Measurements from ENCODE around the gene PTS. TPM values are rescaled to one million over a fixed set of nuclear protein-coding genes. Genes with fewer than 3 reads are reported as not detected.

Gene PTS
- total and polyA plus RNA-seq, 8 donors = 11.3 to 87.8 (median 55.3) TPM

DNA sequence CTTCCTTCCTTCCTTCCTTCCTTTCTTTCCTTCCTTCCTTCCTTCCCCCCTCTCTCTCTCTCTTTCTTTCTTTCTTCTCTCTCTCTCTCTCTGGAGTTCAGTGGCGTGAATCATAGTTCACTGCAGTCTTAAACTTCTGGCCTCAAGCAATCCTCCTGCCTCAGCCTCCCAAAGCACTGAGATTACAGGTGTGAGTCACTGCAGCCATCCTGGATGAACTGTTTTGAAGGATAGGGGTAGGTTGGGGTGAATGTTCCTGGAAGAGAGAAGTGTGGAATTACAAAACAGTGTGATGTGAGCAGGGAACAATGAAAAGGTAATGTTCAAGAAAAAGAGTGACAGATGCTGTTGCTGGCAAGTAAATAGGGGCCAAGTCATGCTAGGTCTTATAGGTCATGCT, 46.8 kb downstream of the PTS start:
- H3K27me3 ChIP-seq = no peaks in the 10 kb centered on the region
- H3K9me3 ChIP-seq = no peaks in the 10 kb centered on the region
- 83 to 100% (median 91%) methylated on average over 1 of the region's 1 CpG for WGBS, 5 donors
- H3K27ac ChIP-seq = no peak overlapping the region
- intact Hi-C loops (cut with DNase I; ENCODE audit: low total_unique reads) = no loop called here
- no peak for DNase-seq
- no peak for TF ChIP-seq POLR2AphosphoS5 (IDR thresholded peaks at IDR 0.05)
- no peak for TF ChIP-seq POLR2A (IDR thresholded peaks at IDR 0.05)
- no peak for TF ChIP-seq EP300 (IDR thresholded peaks at IDR 0.05)
- TF ChIP-seq, protein P1, sequence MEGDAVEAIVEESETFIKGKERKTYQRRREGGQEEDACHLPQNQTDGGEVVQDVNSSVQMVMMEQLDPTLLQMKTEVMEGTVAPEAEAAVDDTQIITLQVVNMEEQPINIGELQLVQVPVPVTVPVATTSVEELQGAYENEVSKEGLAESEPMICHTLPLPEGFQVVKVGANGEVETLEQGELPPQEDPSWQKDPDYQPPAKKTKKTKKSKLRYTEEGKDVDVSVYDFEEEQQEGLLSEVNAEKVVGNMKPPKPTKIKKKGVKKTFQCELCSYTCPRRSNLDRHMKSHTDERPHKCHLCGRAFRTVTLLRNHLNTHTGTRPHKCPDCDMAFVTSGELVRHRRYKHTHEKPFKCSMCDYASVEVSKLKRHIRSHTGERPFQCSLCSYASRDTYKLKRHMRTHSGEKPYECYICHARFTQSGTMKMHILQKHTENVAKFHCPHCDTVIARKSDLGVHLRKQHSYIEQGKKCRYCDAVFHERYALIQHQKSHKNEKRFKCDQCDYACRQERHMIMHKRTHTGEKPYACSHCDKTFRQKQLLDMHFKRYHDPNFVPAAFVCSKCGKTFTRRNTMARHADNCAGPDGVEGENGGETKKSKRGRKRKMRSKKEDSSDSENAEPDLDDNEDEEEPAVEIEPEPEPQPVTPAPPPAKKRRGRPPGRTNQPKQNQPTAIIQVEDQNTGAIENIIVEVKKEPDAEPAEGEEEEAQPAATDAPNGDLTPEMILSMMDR (IDR thresholded peaks at IDR 0.05) = no peak
- H3K4me3 ChIP-seq = no peak overlapping the region
- no peaks in the 10 kb centered on the region for H3K36me3 ChIP-seq
- no peaks in the 10 kb centered on the region for H3K4me1 ChIP-seq

DNA sequence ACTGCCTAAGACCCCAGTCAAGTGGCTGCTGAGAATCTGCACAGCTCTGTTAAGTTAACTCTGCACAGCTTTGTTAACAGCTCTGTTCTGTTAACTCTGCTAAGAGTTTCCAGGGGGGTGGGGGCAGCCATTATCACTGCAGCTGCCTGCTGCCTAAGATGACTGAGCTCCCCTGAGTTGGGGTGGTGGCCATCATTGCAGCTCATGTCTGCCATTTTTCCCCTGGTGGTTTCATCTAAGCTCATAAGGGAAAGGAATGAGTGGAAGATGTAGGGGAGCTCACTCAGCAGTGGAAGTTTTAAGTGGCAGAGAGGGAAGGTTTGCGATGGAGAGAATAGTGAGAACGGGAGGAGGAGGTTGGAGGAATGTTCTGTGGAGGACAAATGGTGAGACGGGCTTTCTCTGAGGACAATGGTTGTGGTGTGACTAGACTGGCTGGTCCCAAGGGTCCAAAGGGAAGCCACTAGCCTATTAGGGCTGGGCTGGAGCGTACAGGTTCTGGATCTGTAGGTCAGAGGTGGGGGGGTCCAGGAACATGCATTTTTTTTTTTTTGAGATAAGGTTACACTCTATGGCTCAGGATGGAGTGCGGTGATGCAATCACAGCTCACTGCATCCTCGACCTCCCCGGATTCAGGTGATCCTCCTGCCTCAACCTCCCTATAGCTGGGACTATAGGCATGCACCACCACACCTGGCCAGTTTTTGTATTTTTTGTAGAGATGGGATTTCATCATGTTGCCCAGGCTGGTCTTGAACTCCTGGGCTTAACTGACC, 48.0 kb downstream of the PTS start:
- no peak for TF ChIP-seq POLR2AphosphoS5 (IDR thresholded peaks at IDR 0.05)
- intact Hi-C loops (cut with DNase I; ENCODE audit: low total_unique reads) = no loop called here
- H3K9me3 ChIP-seq = no peaks in the 10 kb centered on the region

DNA sequence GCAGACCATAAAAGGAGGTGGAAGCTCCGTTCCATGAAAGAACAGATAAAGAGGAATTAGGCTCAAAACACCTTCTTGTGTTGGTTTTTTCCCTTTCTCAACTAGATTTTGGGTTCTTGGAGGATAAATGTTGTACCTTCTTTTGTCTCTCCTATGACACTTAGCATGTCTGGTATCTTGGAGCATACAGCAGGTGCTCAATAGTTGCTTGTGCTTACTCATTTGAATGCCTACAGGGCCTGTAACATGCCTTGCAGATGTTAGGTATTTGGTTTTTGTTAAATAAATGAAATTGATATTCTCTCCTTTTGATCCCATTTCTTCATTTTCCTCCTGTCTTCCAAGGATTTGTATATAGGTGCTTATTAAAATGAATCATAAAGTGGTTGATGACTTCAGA, 50.8 kb downstream of the PTS start:
- Histone ChIP-seq H3K4me1 (peaks cover 5 to 9% (median 8%) of the 10 kb centered on the region in 4 donors), H3K27ac (no peak overlapping the region), H3K4me3 (no peak overlapping the region), H3K9me3 (no peaks in the 10 kb centered on the region), H3K27me3 (no peaks in the 10 kb centered on the region), H3K36me3 (no peaks in the 10 kb centered on the region)
- 38 to 82% (median 78%) methylated on average over 1 of the region's 1 CpG for WGBS, 5 donors
- TF ChIP-seq EP300 (IDR thresholded peaks at IDR 0.05) (no peak), POLR2A (IDR thresholded peaks at IDR 0.05) (no peak), POLR2AphosphoS5 (IDR thresholded peaks at IDR 0.05) (no peak)
- TF ChIP-seq, protein P1 (IDR thresholded peaks at IDR 0.05) = no peak
- DNase-seq = no peak
- intact Hi-C loops (cut with DNase I; ENCODE audit: low total_unique reads) = loop anchor here (5.0 kb wide), 1 partner anchor 55 kb away; no protein-coding TSS in a partner anchor

More for the DNA sequence above, 48.0 kb downstream of the PTS start:
- WGBS, 5 donors = 91 to 98% (median 93%) methylated on average over 5 to 7 of the region's 7 CpGs
- H3K27ac ChIP-seq = no peak overlapping the region
- no peaks in the 10 kb centered on the region for H3K4me1 ChIP-seq
- H3K27me3 ChIP-seq = no peaks in the 10 kb centered on the region
- no peak overlapping the region for H3K4me3 ChIP-seq
- DNase-seq = no peak
- no peaks in the 10 kb centered on the region for H3K36me3 ChIP-seq

DNA sequence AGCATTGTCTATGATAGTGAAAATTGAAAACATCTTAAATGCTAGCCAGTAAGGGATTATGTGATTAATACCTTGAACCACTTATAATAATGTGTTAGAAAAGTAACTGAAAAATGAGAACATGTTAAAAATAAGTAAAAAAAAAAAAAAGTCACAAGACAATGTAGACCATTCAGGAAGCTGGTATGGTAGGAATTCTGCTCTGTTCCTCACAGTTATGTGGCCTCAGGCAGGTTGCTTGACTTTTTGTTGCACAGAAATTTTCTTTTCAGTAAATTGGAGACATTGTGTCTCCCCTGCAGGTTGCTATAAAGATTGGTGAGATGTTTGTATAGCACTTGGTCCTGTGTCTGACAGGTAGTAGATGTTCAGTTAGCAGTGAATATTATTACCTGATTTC, 51.7 kb downstream of the PTS start:
- intact Hi-C loops (cut with DNase I; ENCODE audit: low total_unique reads) = loop anchor here (5.0 kb wide), 1 partner anchor 56 kb away; no protein-coding TSS in a partner anchor
- TF ChIP-seq POLR2A (IDR thresholded peaks at IDR 0.05) = no peak
- no peak for TF ChIP-seq EP300 (IDR thresholded peaks at IDR 0.05)
- H3K4me3 ChIP-seq = no peak overlapping the region

DNA sequence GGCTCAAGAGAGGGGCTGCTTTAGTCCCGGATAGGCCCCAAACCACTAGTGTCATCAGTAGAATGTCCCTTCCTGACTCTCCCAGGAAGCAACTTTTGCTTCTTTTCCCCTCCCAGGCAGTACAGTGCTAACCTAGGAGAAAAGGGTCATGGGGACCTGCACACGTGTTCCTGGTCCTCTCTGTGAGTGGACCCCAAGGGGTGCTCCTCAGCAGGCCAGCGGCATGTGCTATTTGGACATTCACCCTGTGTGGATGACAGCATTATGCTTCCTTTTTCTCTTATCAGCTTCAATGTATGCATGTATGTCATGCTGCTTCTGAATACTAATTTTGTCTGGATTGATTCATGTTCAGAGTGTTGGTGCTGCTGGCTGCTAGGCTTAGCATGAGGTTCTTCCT, 52.6 kb downstream of the PTS start:
- no peak overlapping the region for H3K4me3 ChIP-seq
- H3K36me3 ChIP-seq = no peaks in the 10 kb centered on the region
- DNase-seq = no peak
- H3K4me1 ChIP-seq = peaks cover 5 to 9% (median 8%) of the 10 kb centered on the region in 4 donors
- no peaks in the 10 kb centered on the region for H3K27me3 ChIP-seq
- intact Hi-C loops (cut with DNase I; ENCODE audit: low total_unique reads) = loop anchor here (5.0 kb wide), 1 partner anchor 57 kb away; no protein-coding TSS in a partner anchor
- TF ChIP-seq POLR2A (IDR thresholded peaks at IDR 0.05) = no peak
- no peak for TF ChIP-seq POLR2AphosphoS5 (IDR thresholded peaks at IDR 0.05)
- TF ChIP-seq EP300 (IDR thresholded peaks at IDR 0.05) = no peak
- TF ChIP-seq, protein P1 (IDR thresholded peaks at IDR 0.05) = no peak
- 81 to 95% (median 90%) methylated on average over 3 of the region's 3 CpGs for WGBS, 5 donors
- H3K9me3 ChIP-seq = no peaks in the 10 kb centered on the region
- no peak overlapping the region for H3K27ac ChIP-seq

More for the DNA sequence above, 51.7 kb downstream of the PTS start:
- Histone ChIP-seq H3K36me3 (no peaks in the 10 kb centered on the region), H3K27me3 (no peaks in the 10 kb centered on the region), H3K9me3 (no peaks in the 10 kb centered on the region), H3K4me1 (peaks cover 5 to 9% (median 8%) of the 10 kb centered on the region in 4 donors), H3K27ac (no peak overlapping the region)
- DNase-seq = no peak

All from stomach (tissue), 9 donors.